Measurements from ENCODE around the gene CPEB1. TPM values are rescaled to one million over a fixed set of nuclear protein-coding genes. Genes with fewer than 3 reads are reported as not detected.
"Not testable (repeated sequence)": the region's sequence is repeated elsewhere in the genome, so short reads cannot be mapped to it uniquely, and the experiment has no call there.

The CPEB1 gene
- total RNA-seq, 1 donor from 2014 or later, result 2.7 TPM

DNA sequence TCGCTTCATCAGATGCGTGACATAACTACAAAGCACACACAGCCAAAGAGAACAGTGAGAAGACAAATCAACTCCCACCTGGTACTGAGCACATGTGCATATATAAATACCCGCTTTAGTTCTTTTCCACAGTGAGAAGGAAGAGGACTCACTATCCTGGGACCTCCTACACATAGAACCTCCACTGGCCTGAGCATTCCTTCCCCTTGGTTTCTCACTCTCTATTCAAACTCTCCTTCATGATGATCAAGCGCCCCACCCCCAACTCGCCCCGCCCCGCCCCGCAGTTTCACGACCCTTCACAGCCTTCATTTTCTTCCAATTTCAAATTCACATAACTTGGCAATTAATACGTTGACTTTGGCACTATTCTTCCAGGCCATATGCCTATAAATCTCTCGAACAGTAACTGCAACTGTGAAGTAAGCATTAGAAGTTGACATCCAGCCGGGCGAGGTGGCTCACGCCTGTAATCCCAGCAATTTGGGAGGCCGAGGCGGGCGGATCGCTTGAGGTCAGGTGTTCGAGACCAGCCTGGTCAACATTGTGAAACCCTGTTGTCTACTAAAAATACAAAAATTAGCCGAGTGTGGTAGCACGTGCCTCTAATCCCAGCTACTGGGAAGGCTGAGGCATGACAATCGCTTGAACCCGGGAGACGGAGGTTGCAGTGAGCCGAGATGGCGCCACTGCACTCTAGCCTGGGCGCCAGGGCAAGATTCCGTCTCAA is 108.0 kb downstream of the CPEB1 start:
- no peaks in the 10 kb centered on the region for H3K27me3 Mint-ChIP-seq (ENCODE audit: low read depth)
- no peak for DNase-seq (ENCODE audit: low spot score)
- TF ChIP-seq, protein P1, sequence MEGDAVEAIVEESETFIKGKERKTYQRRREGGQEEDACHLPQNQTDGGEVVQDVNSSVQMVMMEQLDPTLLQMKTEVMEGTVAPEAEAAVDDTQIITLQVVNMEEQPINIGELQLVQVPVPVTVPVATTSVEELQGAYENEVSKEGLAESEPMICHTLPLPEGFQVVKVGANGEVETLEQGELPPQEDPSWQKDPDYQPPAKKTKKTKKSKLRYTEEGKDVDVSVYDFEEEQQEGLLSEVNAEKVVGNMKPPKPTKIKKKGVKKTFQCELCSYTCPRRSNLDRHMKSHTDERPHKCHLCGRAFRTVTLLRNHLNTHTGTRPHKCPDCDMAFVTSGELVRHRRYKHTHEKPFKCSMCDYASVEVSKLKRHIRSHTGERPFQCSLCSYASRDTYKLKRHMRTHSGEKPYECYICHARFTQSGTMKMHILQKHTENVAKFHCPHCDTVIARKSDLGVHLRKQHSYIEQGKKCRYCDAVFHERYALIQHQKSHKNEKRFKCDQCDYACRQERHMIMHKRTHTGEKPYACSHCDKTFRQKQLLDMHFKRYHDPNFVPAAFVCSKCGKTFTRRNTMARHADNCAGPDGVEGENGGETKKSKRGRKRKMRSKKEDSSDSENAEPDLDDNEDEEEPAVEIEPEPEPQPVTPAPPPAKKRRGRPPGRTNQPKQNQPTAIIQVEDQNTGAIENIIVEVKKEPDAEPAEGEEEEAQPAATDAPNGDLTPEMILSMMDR (IDR thresholded peaks at IDR 0.05), result no peak
- H3K9me3 Mint-ChIP-seq (ENCODE audit: low read depth), result no peaks in the 10 kb centered on the region
- H3K36me3 Mint-ChIP-seq (ENCODE audit: low read depth), result peaks cover 31% of the 10 kb centered on the region
- H3K4me1 Mint-ChIP-seq (ENCODE audit: low read depth), result peaks cover 48% of the 10 kb centered on the region
- H3K27ac Mint-ChIP-seq (ENCODE audit: unreplicated experiment), result peak overlapping the region; percentile 85
- peak overlapping the region; percentile 96 for H3K4me3 Mint-ChIP-seq (ENCODE audit: unreplicated experiment)

DNA sequence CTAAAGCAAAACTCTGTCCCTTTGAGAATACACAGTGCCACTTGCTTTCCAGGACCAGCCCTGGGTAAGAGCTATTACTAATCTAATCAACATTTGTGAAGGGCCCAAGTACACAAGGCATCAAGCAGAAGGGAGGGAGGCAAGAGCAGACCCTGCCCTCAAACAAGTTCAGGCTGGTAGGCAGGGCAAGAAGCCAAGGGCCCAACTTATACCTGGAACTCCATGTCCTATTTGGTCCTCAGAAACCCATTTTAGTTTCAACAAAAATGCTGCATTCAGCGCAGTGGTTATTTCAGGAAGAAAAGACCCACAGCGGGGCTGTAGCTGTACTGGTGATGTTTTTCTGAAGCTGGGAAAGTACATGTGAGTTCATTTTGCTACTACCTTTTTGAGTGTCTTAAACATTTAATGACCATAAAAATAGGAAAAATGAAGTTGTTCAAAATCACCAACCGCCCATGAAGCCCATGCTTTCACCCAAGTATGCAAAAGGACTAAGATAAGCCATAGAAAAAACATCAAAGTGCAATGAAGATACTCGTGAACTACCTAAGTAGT is 109.7 kb downstream of the CPEB1 start:
- Mint-ChIP-seq H3K27me3 (ENCODE audit: low read depth) (no peaks in the 10 kb centered on the region), H3K9me3 (ENCODE audit: low read depth) (no peaks in the 10 kb centered on the region), H3K36me3 (ENCODE audit: low read depth) (peaks cover 34% of the 10 kb centered on the region), H3K4me1 (ENCODE audit: low read depth) (peaks cover 40% of the 10 kb centered on the region), H3K27ac (ENCODE audit: unreplicated experiment) (no peak overlapping the region), H3K4me3 (ENCODE audit: unreplicated experiment) (no peak overlapping the region)
- no peak for DNase-seq (ENCODE audit: low spot score)
- TF ChIP-seq, protein P1 (IDR thresholded peaks at IDR 0.05), result no peak

DNA sequence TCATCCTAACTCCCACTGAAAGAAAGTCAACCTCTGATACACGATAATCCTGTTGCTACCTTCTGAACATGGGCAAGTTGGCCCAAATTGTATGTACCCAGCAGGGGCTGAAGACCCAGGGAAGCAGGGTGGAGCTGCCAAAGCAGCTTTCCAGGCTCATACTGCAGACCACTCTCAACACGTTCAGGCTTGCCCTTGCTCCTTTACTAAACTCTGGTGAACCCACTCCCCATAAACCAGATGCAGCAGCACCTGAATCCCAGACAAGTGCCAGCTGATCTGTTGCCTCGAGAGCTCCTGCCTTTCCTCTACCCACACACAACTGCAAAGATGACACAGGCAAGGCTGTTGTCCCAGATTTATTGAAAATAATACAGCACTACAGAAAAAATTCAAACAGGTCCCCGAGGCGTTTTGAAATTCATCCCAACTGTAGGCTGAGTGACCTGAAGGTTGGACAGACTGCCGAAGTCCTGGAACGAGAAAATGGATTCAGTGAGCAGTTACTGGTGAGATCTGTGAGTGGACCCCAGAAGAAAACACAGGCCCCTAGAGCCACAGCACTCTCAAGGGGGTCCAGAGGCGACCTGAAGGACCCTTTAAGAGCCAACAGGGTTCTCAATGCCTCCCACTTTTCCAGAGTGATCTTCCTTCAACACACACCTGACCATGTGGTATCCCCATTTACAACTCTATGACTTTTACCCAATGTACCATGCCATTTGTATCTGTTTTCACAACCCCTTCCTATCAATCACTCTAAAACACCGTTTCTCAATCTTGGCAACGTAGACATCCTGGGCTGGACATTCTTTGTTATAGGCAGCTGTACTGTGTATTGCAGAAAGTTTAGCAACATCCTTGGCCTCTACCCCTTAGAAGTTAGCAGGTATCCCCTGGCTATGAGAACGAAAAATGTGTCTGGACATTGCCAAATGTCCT is 110.5 kb downstream of the CPEB1 start:
- no peaks in the 10 kb centered on the region for H3K9me3 Mint-ChIP-seq (ENCODE audit: low read depth)
- no peak for DNase-seq (ENCODE audit: low spot score)
- H3K36me3 Mint-ChIP-seq (ENCODE audit: low read depth), result peaks cover 34% of the 10 kb centered on the region
- H3K4me1 Mint-ChIP-seq (ENCODE audit: low read depth), result peaks cover 39% of the 10 kb centered on the region
- peak overlapping the region; percentile 54 for H3K27ac Mint-ChIP-seq (ENCODE audit: unreplicated experiment)
- no peak overlapping the region for H3K4me3 Mint-ChIP-seq (ENCODE audit: unreplicated experiment)
- TF ChIP-seq, protein P1 (IDR thresholded peaks at IDR 0.05), result no peak
- H3K27me3 Mint-ChIP-seq (ENCODE audit: low read depth), result no peaks in the 10 kb centered on the region

GRCh38 chr15:82535566-82536408 is 111.4 kb downstream of the CPEB1 start:
- H3K9me3 Mint-ChIP-seq (ENCODE audit: low read depth), result no peaks in the 10 kb centered on the region
- TF ChIP-seq, protein P1 (IDR thresholded peaks at IDR 0.05), result no peak
- no peak overlapping the region for H3K4me3 Mint-ChIP-seq (ENCODE audit: unreplicated experiment)
- peaks cover 35% of the 10 kb centered on the region for H3K4me1 Mint-ChIP-seq (ENCODE audit: low read depth)
- no peaks in the 10 kb centered on the region for H3K27me3 Mint-ChIP-seq (ENCODE audit: low read depth)
- no peak for DNase-seq (ENCODE audit: low spot score)
- no peak overlapping the region for H3K27ac Mint-ChIP-seq (ENCODE audit: unreplicated experiment)
- peaks cover 34% of the 10 kb centered on the region for H3K36me3 Mint-ChIP-seq (ENCODE audit: low read depth)

DNA sequence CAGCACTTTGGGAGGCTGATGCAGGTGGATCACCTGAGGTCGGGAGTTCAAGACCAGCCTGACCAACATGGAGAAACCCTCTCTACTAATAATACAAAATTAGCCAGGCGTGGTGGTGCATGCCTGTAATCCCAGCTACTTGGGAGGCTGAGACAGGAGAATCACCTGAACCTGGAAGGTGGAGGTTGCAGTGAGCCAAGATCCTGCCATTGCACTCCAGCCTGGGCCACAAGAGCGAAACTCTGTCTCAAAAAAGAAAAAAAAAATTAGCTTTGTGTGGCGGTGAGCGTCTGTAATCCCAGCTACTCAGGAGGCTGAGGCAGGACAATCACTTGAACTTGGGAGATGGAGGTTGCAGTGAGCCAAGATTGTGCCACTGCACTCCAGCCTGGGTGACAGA is 112.0 kb downstream of the CPEB1 start:
- H3K36me3 Mint-ChIP-seq (ENCODE audit: low read depth), result peaks cover 34% of the 10 kb centered on the region
- H3K4me3 Mint-ChIP-seq (ENCODE audit: unreplicated experiment); H3K27ac Mint-ChIP-seq (ENCODE audit: unreplicated experiment); H3K27me3 Mint-ChIP-seq (ENCODE audit: low read depth); H3K9me3 Mint-ChIP-seq (ENCODE audit: low read depth); DNase-seq (ENCODE audit: low spot score): not testable (repeated sequence)
- peaks cover 35% of the 10 kb centered on the region for H3K4me1 Mint-ChIP-seq (ENCODE audit: low read depth)

GRCh38 chr15:82534457-82534861 is 112.7 kb downstream of the CPEB1 start:
- H3K4me3 Mint-ChIP-seq (ENCODE audit: unreplicated experiment); H3K9me3 Mint-ChIP-seq (ENCODE audit: low read depth); DNase-seq (ENCODE audit: low spot score); H3K27me3 Mint-ChIP-seq (ENCODE audit: low read depth): not testable (repeated sequence)
- Mint-ChIP-seq H3K27ac (ENCODE audit: unreplicated experiment) (peak overlapping the region; percentile 55), H3K4me1 (ENCODE audit: low read depth) (peaks cover 32% of the 10 kb centered on the region), H3K36me3 (ENCODE audit: low read depth) (peaks cover 34% of the 10 kb centered on the region)

All from chondrocyte (in vitro differentiated cells).